ENCODE data around the gene AGPAT3. TPM values are rescaled to one million over a fixed set of nuclear protein-coding genes. Genes with fewer than 3 reads are reported as not detected.
"Not testable (repeated sequence)": the region's sequence is repeated elsewhere in the genome, so short reads cannot be mapped to it uniquely, and the experiment has no call there.

The AGPAT3 gene
- total RNA-seq, 4 donors from 2014 or later = 40.6 to 80.5 (median 65.3) TPM

GRCh38 chr21:43895196-43895595 lies 30.2 kb downstream of the AGPAT3 start:
- 96 to 98% methylated on average over 4 of the region's 4 CpGs for WGBS, 2 donors
- H3K27me3 ChIP-seq = no peaks in the 10 kb centered on the region
- H3K36me3 ChIP-seq = no peaks in the 10 kb centered on the region
- H3K4me1 ChIP-seq = peaks cover 33 to 55% of the 10 kb centered on the region in 2 donors
- intact Hi-C loops (cut with DNase I) = no loop called here
- DNase-seq = no peak
- TF ChIP-seq POLR2A (IDR thresholded peaks at IDR 0.05) = no peak
- TF ChIP-seq CTCF (IDR thresholded peaks at IDR 0.05) = no peak
- no peak overlapping the region for H3K27ac ChIP-seq
- no peaks in the 10 kb centered on the region for H3K9me3 ChIP-seq
- no peak overlapping the region for H3K4me3 ChIP-seq (replicated peaks in 1 of 3)

GRCh38 chr21:43896696-43897299 lies 31.8 kb downstream of the AGPAT3 start:
- H3K9me3 ChIP-seq; H3K4me3 ChIP-seq (replicated peaks in 1 of 3); H3K27me3 ChIP-seq; DNase-seq; intact Hi-C loops (cut with DNase I); H3K36me3 ChIP-seq: not testable (repeated sequence)
- H3K27ac ChIP-seq = peak overlapping the region in 2 of 3 donors; percentile 1 to 42
- 41 to 65% methylated on average over 6 to 7 of the region's 8 CpGs for WGBS, 2 donors
- peaks cover 42 to 63% of the 10 kb centered on the region in 2 donors for H3K4me1 ChIP-seq

- Histone ChIP-seq H3K27ac (peak overlapping the region; percentile 30 to 65 (median 35)), H3K4me3 (replicated peaks in 1 of 3) (no peak overlapping the region), H3K27me3 (no peaks in the 10 kb centered on the region), H3K4me1 (peaks cover 42 to 54% of the 10 kb centered on the region in 2 donors), H3K9me3 (no peaks in the 10 kb centered on the region), H3K36me3 (peaks cover 0 to under 1% of the 10 kb centered on the region in 2 donors)
- intact Hi-C loops (cut with DNase I) = no loop called here
- WGBS, 2 donors = 80 to 87% methylated on average over 22 to 23 of the region's 23 CpGs
- no peak for DNase-seq
- TF ChIP-seq CTCF (IDR thresholded peaks at IDR 0.05) (no peak), POLR2A (IDR thresholded peaks at IDR 0.05) (no peak)
Measured at GRCh38 chr21:43899307-43900077, 34.5 kb downstream of the AGPAT3 start.

- peak; percentile 66 to 67 for DNase-seq
- Histone ChIP-seq H3K36me3 (peaks cover 0 to 5% of the 10 kb centered on the region in 2 donors), H3K9me3 (no peaks in the 10 kb centered on the region), H3K27ac (peak overlapping the region; percentile 35 to 74 (median 72)), H3K4me3 (replicated peaks in 1 of 3) (no peak overlapping the region), H3K27me3 (no peaks in the 10 kb centered on the region), H3K4me1 (peaks cover 42 to 54% of the 10 kb centered on the region in 2 donors)
- intact Hi-C loops (cut with DNase I) = no loop called here
- WGBS, 2 donors = 19 to 32% methylated on average over 1 of the region's 1 CpG
- no peak for TF ChIP-seq POLR2A (IDR thresholded peaks at IDR 0.05)
- no peak for TF ChIP-seq CTCF (IDR thresholded peaks at IDR 0.05)
Measured at GRCh38 chr21:43900078-43900385, 35.0 kb downstream of the AGPAT3 start.

- Histone ChIP-seq H3K27ac (peak overlapping the region; percentile 35 to 74 (median 72)), H3K4me1 (peaks cover 39 to 51% of the 10 kb centered on the region in 2 donors), H3K9me3 (no peaks in the 10 kb centered on the region), H3K36me3 (peaks cover 0 to 5% of the 10 kb centered on the region in 2 donors), H3K4me3 (replicated peaks in 1 of 3) (no peak overlapping the region), H3K27me3 (no peaks in the 10 kb centered on the region)
- DNase-seq = peak in 1 of 2 donors; percentile 48
- 50 to 61% methylated on average over 4 to 6 of the region's 6 CpGs for WGBS, 2 donors
- intact Hi-C loops (cut with DNase I) = no loop called here
- no peak for TF ChIP-seq POLR2A (IDR thresholded peaks at IDR 0.05)
- no peak for TF ChIP-seq CTCF (IDR thresholded peaks at IDR 0.05)
Measured at GRCh38 chr21:43900690-43901089, 35.7 kb downstream of the AGPAT3 start.
